HCT116 (cell line): Measurements from ENCODE around the gene TOP3B. TPM values are rescaled to one million over a fixed set of nuclear protein-coding genes. Genes with fewer than 3 reads are reported as not detected.

ENCODE experiments used
- ATAC-seq: fragments of 200-7000 bp; cut with Tn5 transposase; 2 replicates; pipeline ENCODE4 v1.9.1; 2020; ENCODE audit warnings: mild to moderate bottlenecking, moderate library complexity
- BruUV-seq: library from RNA; stranded (reverse); fragments of 400-500 nt; replicated peaks from 2 replicates; lab custom pipeline; 2021; lab: Mats Ljungman, UMichigan
- CTCF ChIA-PET: fragments of 300-600 bp; sonication (Branson Sonifier 250); formaldehyde crosslinking; loops from one replicate; lab custom pipeline; 2021; ENCODE audit warnings: antibody characterized with exemption; lab: Charles Lee
- POLR2A ChIA-PET: fragments of 300-600, 350-600 bp; sonication (Branson Sonifier 250); formaldehyde crosslinking; loops from one replicate; lab custom pipeline; 2021; ENCODE audit warnings: antibody characterized with exemption; lab: Charles Lee
- RAD21 ChIA-PET, 2 experiments: fragments of 300-600 bp; sonication (Branson Sonifier 250); formaldehyde crosslinking; loops; one replicate each; lab custom pipeline; 2023; ENCODE audit warnings: low total read pairs in 2 of 2; ENCODE audit not compliant: uncharacterized antibody in 2 of 2, unreplicated experiment in 2 of 2, low non-redundant PET in 1 of 2; lab: Charles Lee
- DNase-seq: peaks from one replicate; pipeline ENCODE4 v3.0.0-alpha.2; 2010; ENCODE audit warnings: low read depth, low spot score
- H2AFZ ChIP-seq: fragments of 200-600 bp; shearing (Covaris generic), sonication (generic); 2 replicates; pipeline ENCODE4 v1.6.1; 2017; ENCODE audit warnings: low read depth, mixed run types, mixed read lengths, antibody characterized with exemption, low read length; ENCODE audit not compliant: poor library complexity, severe bottlenecking
- H3K27ac ChIP-seq: 2 replicates; pipeline ENCODE4 v1.5.1; 2012; ENCODE audit warnings: low read depth, low read length
- H3K27me3 ChIP-seq: fragments of 200-600 bp; sonication (generic); 2 replicates; pipeline ENCODE4 v1.6.1; 2016; ENCODE audit warnings: mixed run types, low read length, mixed read lengths; ENCODE audit not compliant: insufficient read depth
- H3K36me3 ChIP-seq, 2 experiments: fragments of 200-500 bp in 1 of 2; fragments of 200-600 bp in 1 of 2; sonication (Bioruptor generic) in 1 of 2; sonication (generic) in 1 of 2; 2 replicates each; pipeline versions ENCODE4 v1.5.1 to v1.6.1; 2014 to 2016; ENCODE audit warnings: low read length in 2 of 2, inconsistent platforms in 1 of 2, mixed read lengths in 1 of 2, mixed run types in 1 of 2; ENCODE audit not compliant: insufficient read depth in 2 of 2, control insufficient read depth in 1 of 2
- H3K4me1 ChIP-seq, 2 experiments: fragments of 200-600 bp in 1 of 2; sonication (generic) in 1 of 2; 2 replicates each; pipeline versions ENCODE4 v1.5.1 to v1.6.1; 2012 to 2017; ENCODE audit warnings: low read length in 2 of 2, inconsistent platforms in 1 of 2, mild to moderate bottlenecking in 1 of 2, mixed read lengths in 1 of 2, mixed run types in 1 of 2, moderate library complexity in 1 of 2; ENCODE audit not compliant: insufficient read depth in 2 of 2, control insufficient read depth in 1 of 2
- H3K4me2 ChIP-seq: fragments of 200-600 bp; sonication (generic); 2 replicates; pipeline ENCODE4 v1.6.1; 2017; ENCODE audit warnings: mixed run types, low read length, mixed read lengths
- H3K4me3 ChIP-seq, 2 experiments: fragments of 200-600 bp in 1 of 2; sonication (generic) in 1 of 2; replicated peaks in 1 of 2; 2 replicates each; pipeline ENCODE4 v1.5.1; 2011 to 2016; ENCODE audit warnings: low read length in 2 of 2, control low read depth in 1 of 2, low read depth in 1 of 2, mild to moderate bottlenecking in 1 of 2, mixed read lengths in 1 of 2, mixed run types in 1 of 2
- H3K79me2 ChIP-seq: fragments of 200-600 bp; sonication (generic); 2 replicates; pipeline ENCODE4 v1.6.1; 2017; ENCODE audit warnings: mild to moderate bottlenecking, mixed run types, low read length, moderate library complexity, mixed read lengths; ENCODE audit not compliant: insufficient read depth
- H3K9ac ChIP-seq: fragments of 200-600 bp; sonication (generic); 2 replicates; pipeline ENCODE4 v1.6.1; 2016; ENCODE audit warnings: low read length, mixed read lengths
- H3K9me2 ChIP-seq: fragments of 200-600 bp; sonication (generic), shearing (Covaris generic); 2 replicates; pipeline ENCODE4 v1.6.1; 2017; ENCODE audit warnings: mixed run types, mild to moderate bottlenecking, moderate library complexity; ENCODE audit not compliant: insufficient read depth
- H3K9me3 ChIP-seq, 2 experiments: fragments of 200-500 bp in 1 of 2; fragments of 200-600 bp in 1 of 2; sonication (Bioruptor generic) in 1 of 2; sonication (generic) in 1 of 2; 2 replicates each; pipeline ENCODE4 v1.6.1; 2014 to 2017; ENCODE audit warnings: low read length in 2 of 2, mixed read lengths in 2 of 2, inconsistent platforms in 1 of 2, low read depth in 1 of 2, mild to moderate bottlenecking in 1 of 2, mixed run types in 1 of 2, moderate library complexity in 1 of 2; ENCODE audit not compliant: control insufficient read depth in 1 of 2, insufficient read depth in 1 of 2
- H4K20me1 ChIP-seq: fragments of 200-600 bp; sonication (generic), shearing (Covaris generic); 2 replicates; pipeline ENCODE4 v1.6.1; 2017; ENCODE audit warnings: mixed run types, mild to moderate bottlenecking, moderate library complexity; ENCODE audit not compliant: insufficient read depth
- CBX3 ChIP-seq: IDR thresholded peaks from 2 replicates; pipeline ENCODE4 v1.6.1; 2012; ENCODE audit warnings: low read depth
- JUND ChIP-seq: IDR thresholded peaks from 2 replicates; pipeline ENCODE4 v1.6.1; 2012
- intact Hi-C: fragments of 100-400 bp; cut with micrococcal nuclease; formaldehyde crosslinking; loops from 2 replicates; pipeline ENCODE4 v1.10.0; 2022
- total RNA-seq: library from RNA; stranded (reverse); gene quantifications from one replicate; pipeline ENCODE4 v1.2.1, GENCODE V29; 2021; ENCODE audit not compliant: unreplicated experiment
- TF ChIP-seq, protein P1 (sequence below): IDR thresholded peaks from 2 replicates; pipeline ENCODE4 v1.6.1; 2012

Gene TOP3B
- total RNA-seq, 1 experiment from 2014 or later = 50.1 TPM

DNA sequence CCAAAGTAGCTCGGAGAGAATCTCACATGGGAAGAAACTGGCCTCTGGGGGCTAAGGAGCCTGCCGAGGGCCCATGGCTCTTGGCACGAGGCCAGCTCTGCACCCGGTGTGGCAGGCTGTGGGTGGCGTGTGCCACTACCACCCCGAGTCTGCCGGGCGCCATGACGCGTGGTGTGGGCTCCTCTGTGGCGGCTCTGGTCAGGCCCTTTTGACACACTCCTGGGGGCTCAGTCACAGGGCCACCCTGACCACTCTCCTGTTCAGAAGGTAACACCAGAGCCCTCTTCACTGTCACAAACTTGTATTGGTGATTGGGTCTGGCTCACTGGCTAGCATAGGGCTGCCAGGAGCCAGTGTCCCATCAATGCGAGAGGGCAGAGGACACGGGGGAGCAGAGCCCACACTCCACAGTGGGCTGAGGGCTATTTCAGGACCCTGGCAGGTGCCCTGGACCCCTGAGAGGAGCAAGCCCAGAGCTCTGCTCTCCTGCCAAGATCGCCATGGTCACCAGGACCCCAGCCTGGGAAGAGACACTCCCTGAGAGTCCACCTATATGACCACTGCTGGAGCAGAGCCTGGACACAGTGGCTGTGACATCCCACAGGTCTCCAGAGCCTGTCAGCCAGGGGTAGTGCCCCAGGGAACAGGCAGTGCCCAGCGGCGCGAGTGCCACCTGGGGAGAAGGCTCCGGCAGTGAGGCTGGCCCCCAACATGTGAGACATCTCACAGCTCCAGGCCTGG, 21.3 kb downstream of the TOP3B start (continued):
- TF ChIP-seq CBX3 = no peak
- no peak for TF ChIP-seq JUND
- TF ChIP-seq, protein P1, sequence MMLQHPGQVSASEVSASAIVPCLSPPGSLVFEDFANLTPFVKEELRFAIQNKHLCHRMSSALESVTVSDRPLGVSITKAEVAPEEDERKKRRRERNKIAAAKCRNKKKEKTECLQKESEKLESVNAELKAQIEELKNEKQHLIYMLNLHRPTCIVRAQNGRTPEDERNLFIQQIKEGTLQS = no peak

DNA sequence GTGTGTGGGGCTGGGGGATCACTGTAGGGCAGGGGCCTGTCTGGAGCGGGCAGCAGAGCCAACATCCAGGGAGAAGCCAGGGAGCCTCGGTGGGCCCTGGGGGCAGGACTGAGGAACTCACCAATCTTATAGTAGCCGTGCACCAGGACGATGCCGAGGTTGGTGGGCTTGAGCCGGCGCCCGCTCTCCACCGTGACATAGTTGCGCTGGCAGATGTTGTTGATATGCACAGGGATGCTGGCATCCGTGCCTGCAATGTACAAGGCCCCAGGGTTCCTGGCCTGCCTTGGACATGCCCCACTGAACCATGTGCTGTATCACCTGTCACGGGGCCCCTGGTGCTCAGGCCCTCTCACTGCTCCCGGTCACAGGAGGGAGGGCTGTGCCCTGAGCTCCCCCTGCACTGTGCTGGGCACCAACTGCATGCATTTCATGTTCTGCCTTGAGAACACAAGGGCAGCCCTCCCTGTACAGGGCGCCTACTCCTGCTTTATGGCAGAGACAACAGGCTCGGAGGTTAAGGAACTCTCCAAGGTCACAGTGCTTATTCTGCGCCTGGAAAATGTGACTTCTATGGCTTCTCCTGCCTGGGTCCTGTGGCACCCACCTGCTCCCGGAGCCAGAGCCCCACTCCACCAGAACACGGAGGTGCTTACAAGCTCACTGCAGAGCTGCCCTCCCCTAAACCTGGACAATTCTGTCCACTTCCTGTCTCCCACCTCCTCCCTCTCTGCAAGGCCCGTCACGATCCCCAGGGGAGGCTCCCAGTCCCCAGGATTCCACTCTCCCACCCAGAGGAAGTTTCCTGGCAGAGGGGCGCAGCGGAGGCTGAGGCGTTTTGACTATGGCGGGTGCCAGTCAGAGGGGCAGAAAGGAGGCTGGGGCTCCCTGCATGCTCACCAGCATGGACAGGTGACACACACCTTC, 22.1 kb downstream of the TOP3B start:
- BruUV-seq = no TSS peak
- H4K20me1 ChIP-seq = no peaks in the 10 kb centered on the region
- CTCF ChIA-PET = no interaction called here
- H3K9me2 ChIP-seq = no peaks in the 10 kb centered on the region
- intact Hi-C loops = no loop called here
- H3K9ac ChIP-seq = no peak overlapping the region
- POLR2A ChIA-PET = no interaction called here
- H3K9me3 ChIP-seq = no peaks in the 10 kb centered on the region
- no peak overlapping the region for H2AFZ ChIP-seq
- no peak overlapping the region for H3K27ac ChIP-seq
- RAD21 ChIA-PET = no interaction called here
- H3K27me3 ChIP-seq = no peaks in the 10 kb centered on the region
- H3K4me1 ChIP-seq = peaks cover 0 to 9% of the 10 kb centered on the region in 2 experiments; a peak in 3 of 4 replicates
- no peak overlapping the region for H3K4me3 ChIP-seq
- TF ChIP-seq CBX3 = no peak
- TF ChIP-seq, all 23 proteins: peak for 0
- Histone ChIP-seq H3K36me3 (peaks cover 17 to 22% of the 10 kb centered on the region in 2 experiments; a peak in 3 of 4 replicates), H3K79me2 (no peaks in the 10 kb centered on the region), H3K4me2 (no peak overlapping the region)
- ATAC-seq = peak; percentile 12; the same call in 1 of the 2 replicates
- no peak for DNase-seq
